H9 (cell line): Measurements from ENCODE around the gene RGPD4. TPM values are rescaled to one million over a fixed set of nuclear protein-coding genes. Genes with fewer than 3 reads are reported as not detected.

Experiments
- DNase-seq: peaks from one replicate; pipeline ENCODE4 v3.0.0-alpha.2; 2017
- H2AFZ ChIP-seq: one replicate; pipeline ENCODE4 v1.6.1; 2013; ENCODE audit warnings: mild to moderate bottlenecking, low read length, control low read depth, moderate library complexity
- H2AK5ac ChIP-seq: 2 replicates; pipeline ENCODE4 v1.6.1; 2013; ENCODE audit warnings: low read length, control low read depth, mixed read lengths; ENCODE audit not compliant: insufficient read length
- H2BK120ac ChIP-seq: one replicate; pipeline ENCODE4 v1.6.1; 2013; ENCODE audit warnings: low read depth, mild to moderate bottlenecking, low read length, control low read depth, inconsistent platforms; ENCODE audit not compliant: poor library complexity, severe bottlenecking
- H2BK12ac ChIP-seq: 2 replicates; pipeline ENCODE4 v1.6.1; 2013; ENCODE audit warnings: low read length, control low read depth, mixed read lengths, low read depth; ENCODE audit not compliant: insufficient read length
- H2BK15ac ChIP-seq: 2 replicates; pipeline ENCODE4 v1.6.1; 2013; ENCODE audit warnings: low read depth, low read length, control low read depth
- H2BK20ac ChIP-seq: one replicate; pipeline ENCODE4 v1.6.1; 2013; ENCODE audit warnings: low read depth, mild to moderate bottlenecking, low read length, control low read depth, inconsistent platforms; ENCODE audit not compliant: poor library complexity, severe bottlenecking
- H2BK5ac ChIP-seq: 2 replicates; pipeline ENCODE4 v1.6.1; 2013; ENCODE audit warnings: low read length, control low read depth, mixed read lengths; ENCODE audit not compliant: insufficient read length
- H3K14ac ChIP-seq: 2 replicates; pipeline ENCODE4 v1.6.1; 2013; ENCODE audit warnings: low read length, control low read depth; ENCODE audit not compliant: insufficient read depth
- H3K18ac ChIP-seq: 2 replicates; pipeline ENCODE4 v1.6.1; 2013; ENCODE audit warnings: low read depth, mild to moderate bottlenecking, mixed read lengths, low read length, control low read depth; ENCODE audit not compliant: insufficient read length
- H3K23ac ChIP-seq: 2 replicates; pipeline ENCODE4 v1.6.1; 2013; ENCODE audit warnings: low read length, control low read depth, mixed read lengths, low read depth; ENCODE audit not compliant: insufficient read length
- H3K23me2 ChIP-seq: 2 replicates; pipeline ENCODE4 v1.6.1; 2013; ENCODE audit warnings: low read depth, mild to moderate bottlenecking, mixed read lengths, low read length, control low read depth; ENCODE audit not compliant: insufficient read length, poor library complexity, severe bottlenecking
- H3K27ac ChIP-seq: 2 replicates; pipeline ENCODE4 v1.5.1; 2013; ENCODE audit warnings: low read length, control low read depth, mixed read lengths, low read depth; ENCODE audit not compliant: insufficient read length
- H3K27me3 ChIP-seq: 2 replicates; pipeline ENCODE4 v1.6.1; 2013; ENCODE audit warnings: low read length, control low read depth, inconsistent platforms; ENCODE audit not compliant: insufficient read depth
- H3K4ac ChIP-seq: 2 replicates; pipeline ENCODE4 v1.6.1; 2013; ENCODE audit warnings: low read depth, mild to moderate bottlenecking, control low read depth, inconsistent platforms, low read length, moderate library complexity
- H3K4me1 ChIP-seq: 2 replicates; pipeline ENCODE4 v1.6.1; 2013; ENCODE audit warnings: low read length, control low read depth, inconsistent platforms; ENCODE audit not compliant: insufficient read depth
- H3K4me2 ChIP-seq: 2 replicates; pipeline ENCODE4 v1.6.1; 2013; ENCODE audit warnings: low read length, control low read depth, mixed read lengths; ENCODE audit not compliant: insufficient read length, insufficient read depth
- H3K56ac ChIP-seq: 2 replicates; pipeline ENCODE4 v1.6.1; 2013; ENCODE audit warnings: low read depth, mild to moderate bottlenecking, mixed read lengths, low read length, control low read depth; ENCODE audit not compliant: insufficient read length
- H3K79me1 ChIP-seq: 2 replicates; pipeline ENCODE4 v1.6.1; 2013; ENCODE audit warnings: low read depth, mild to moderate bottlenecking, moderate library complexity, low read length, control low read depth, inconsistent platforms; ENCODE audit not compliant: insufficient read depth, poor library complexity, severe bottlenecking
- H3K79me2 ChIP-seq: 2 replicates; pipeline ENCODE4 v1.6.1; 2013; ENCODE audit warnings: low read length, control low read depth, inconsistent platforms; ENCODE audit not compliant: insufficient read depth
- H3K9ac ChIP-seq: 2 replicates; pipeline ENCODE4 v1.6.1; 2013; ENCODE audit warnings: low read length, control low read depth, mixed read lengths; ENCODE audit not compliant: insufficient read length; ENCODE audit errors: extremely low read depth
- H3K9me3 ChIP-seq: one replicate; pipeline ENCODE4 v1.6.1; 2013; ENCODE audit warnings: low read depth, low read length, inconsistent platforms; ENCODE audit not compliant: control insufficient read depth
- H3T11ph ChIP-seq: one replicate; pipeline ENCODE4 v1.6.1; 2013; ENCODE audit warnings: mild to moderate bottlenecking, low read length, control low read depth, inconsistent platforms
- H4K20me1 ChIP-seq: one replicate; pipeline ENCODE4 v1.6.1; 2013; ENCODE audit not compliant: control insufficient read depth, insufficient read length, insufficient read depth
- H4K5ac ChIP-seq: 2 replicates; pipeline ENCODE4 v1.6.1; 2013; ENCODE audit warnings: low read depth, mild to moderate bottlenecking, mixed read lengths, low read length, control low read depth; ENCODE audit not compliant: insufficient read length
- H4K8ac ChIP-seq: replicated peaks from 2 replicates; pipeline ENCODE4 v1.6.1; 2013; ENCODE audit warnings: low read length, control low read depth, mixed read lengths, low read depth; ENCODE audit not compliant: insufficient read length
- H4K91ac ChIP-seq: 2 replicates; pipeline ENCODE4 v1.6.1; 2013; ENCODE audit warnings: low read depth, mild to moderate bottlenecking, moderate library complexity, mixed read lengths, low read length, control low read depth; ENCODE audit not compliant: insufficient read length
- H3K27ac Mint-ChIP-seq, 3 experiments: 2 replicates in 2 of 3; 3 replicates in 1 of 3; pipeline ENCODE4 v1.8.0; 2020 to 2021; ENCODE audit warnings: mixed read lengths in 3 of 3, mild to moderate bottlenecking in 1 of 3, moderate library complexity in 1 of 3
- H3K27me3 Mint-ChIP-seq: 2 replicates; pipeline ENCODE4 v1.8.0; 2021; ENCODE audit warnings: low read depth, mild to moderate bottlenecking, moderate library complexity, mixed read lengths
- H3K36me3 Mint-ChIP-seq, 3 experiments: 2 replicates in 2 of 3; 3 replicates in 1 of 3; pipeline ENCODE4 v1.8.0; 2020 to 2021; ENCODE audit warnings: low read depth in 3 of 3, mixed read lengths in 3 of 3; ENCODE audit not compliant: insufficient read depth in 1 of 3
- H3K4me1 Mint-ChIP-seq, 2 experiments: 2 replicates each; pipeline ENCODE4 v1.8.0; 2020; ENCODE audit warnings: mixed read lengths in 2 of 2
- H3K4me3 Mint-ChIP-seq, 2 experiments: 2 replicates in 1 of 2; 3 replicates in 1 of 2; pipeline ENCODE4 v1.8.0; 2020 to 2021; ENCODE audit warnings: mild to moderate bottlenecking in 2 of 2, mixed read lengths in 2 of 2, moderate library complexity in 1 of 2
- H3K9me3 Mint-ChIP-seq, 2 experiments: 2 replicates in 1 of 2; 3 replicates in 1 of 2; pipeline ENCODE4 v1.8.0; 2020; ENCODE audit warnings: mild to moderate bottlenecking in 2 of 2, mixed read lengths in 2 of 2, moderate library complexity in 1 of 2
- WGBS: extraction: QIAGEN DNeasy Blood & Tissue Kit; methylation state at CpG from one replicate; pipeline ENCODE4 v1.1.7; 2013; ENCODE audit warnings: missing lambda C conversion rate, low lambda C conversion rate, mixed read lengths; ENCODE audit not compliant: insufficient read length; ENCODE audit errors: extremely low coverage; 5-methylcytosine and 5-hydroxymethylcytosine counted together
- total RNA-seq: library from RNA; stranded (reverse); gene quantifications from 2 replicates; pipeline ENCODE4 v1.2.1, GENCODE V29; 2021
- TF ChIP-seq, protein P1 (sequence below): fragments of 200-600 bp; sonication (generic); conservative IDR thresholded peaks from 3 replicates; pipeline ENCODE4 v1.8.0; 2021; ENCODE audit warnings: antibody characterized with exemption, mild to moderate bottlenecking

Gene RGPD4
- total RNA-seq, 1 experiment from 2014 or later, result 0.07 TPM

- no CpG with 5 or more reads among the region's 1 CpG for WGBS
- Histone ChIP-seq H3T11ph (no peak overlapping the region), H2BK20ac (no peak overlapping the region)
Observed at GRCh38 chr2:107785756-107786155, 40.9 kb upstream of the RGPD4 start.

More at GRCh38 chr2:107785756-107786155, 40.9 kb upstream of the RGPD4 start:
- Mint-ChIP-seq H3K9me3 (no peaks in the 10 kb centered on the region), H3K4me1 (no peaks in the 10 kb centered on the region), H3K27me3 (no peaks in the 10 kb centered on the region), H3K27ac (no peak overlapping the region), H3K4me3 (no peak overlapping the region), H3K36me3 (no peaks in the 10 kb centered on the region)
- no peak overlapping the region for H4K5ac ChIP-seq
- no peaks in the 10 kb centered on the region for H3K27me3 ChIP-seq
- H3K56ac ChIP-seq, result no peak overlapping the region
- no peak for DNase-seq
- H3K4ac ChIP-seq, result no peak overlapping the region
- H3K18ac ChIP-seq, result no peak overlapping the region
- H3K23ac ChIP-seq, result no peak overlapping the region
- no peak overlapping the region for H4K8ac ChIP-seq
- H3K4me1 ChIP-seq, result no peaks in the 10 kb centered on the region
- H3K79me1 ChIP-seq, result no peaks in the 10 kb centered on the region
- H2BK5ac ChIP-seq, result no peak overlapping the region
- H3K9me3 ChIP-seq, result no peaks in the 10 kb centered on the region
- no peak overlapping the region for H2AFZ ChIP-seq
- TF ChIP-seq, protein P1, sequence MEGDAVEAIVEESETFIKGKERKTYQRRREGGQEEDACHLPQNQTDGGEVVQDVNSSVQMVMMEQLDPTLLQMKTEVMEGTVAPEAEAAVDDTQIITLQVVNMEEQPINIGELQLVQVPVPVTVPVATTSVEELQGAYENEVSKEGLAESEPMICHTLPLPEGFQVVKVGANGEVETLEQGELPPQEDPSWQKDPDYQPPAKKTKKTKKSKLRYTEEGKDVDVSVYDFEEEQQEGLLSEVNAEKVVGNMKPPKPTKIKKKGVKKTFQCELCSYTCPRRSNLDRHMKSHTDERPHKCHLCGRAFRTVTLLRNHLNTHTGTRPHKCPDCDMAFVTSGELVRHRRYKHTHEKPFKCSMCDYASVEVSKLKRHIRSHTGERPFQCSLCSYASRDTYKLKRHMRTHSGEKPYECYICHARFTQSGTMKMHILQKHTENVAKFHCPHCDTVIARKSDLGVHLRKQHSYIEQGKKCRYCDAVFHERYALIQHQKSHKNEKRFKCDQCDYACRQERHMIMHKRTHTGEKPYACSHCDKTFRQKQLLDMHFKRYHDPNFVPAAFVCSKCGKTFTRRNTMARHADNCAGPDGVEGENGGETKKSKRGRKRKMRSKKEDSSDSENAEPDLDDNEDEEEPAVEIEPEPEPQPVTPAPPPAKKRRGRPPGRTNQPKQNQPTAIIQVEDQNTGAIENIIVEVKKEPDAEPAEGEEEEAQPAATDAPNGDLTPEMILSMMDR, result no peak
- H2BK12ac ChIP-seq, result no peak overlapping the region
- no peaks in the 10 kb centered on the region for H4K20me1 ChIP-seq
- H4K91ac ChIP-seq, result no peak overlapping the region
- no peak overlapping the region for H3K4me2 ChIP-seq
- H3K9ac ChIP-seq, result no peak overlapping the region
- no peaks in the 10 kb centered on the region for H3K23me2 ChIP-seq
- no peak overlapping the region for H3K14ac ChIP-seq
- H3K27ac ChIP-seq, result no peak overlapping the region
- no peak overlapping the region for H2BK15ac ChIP-seq
- H2BK120ac ChIP-seq, result no peak overlapping the region
- H2AK5ac ChIP-seq, result no peak overlapping the region
- no peaks in the 10 kb centered on the region for H3K79me2 ChIP-seq
